Transverse colon (tissue), 4 donors: ENCODE results near the gene SERINC1. TPM values are rescaled to one million over a fixed set of nuclear protein-coding genes. Genes with fewer than 3 reads are reported as not detected.

Experiments used
- DNase-seq: peaks from one replicate; pipeline ENCODE4 v3.0.0-alpha.2; 2019
- H3K27ac ChIP-seq, 4 donors: fragments of 200-600 bp; sonication (generic); 2 replicates each; pipeline ENCODE4 v1.5.1; 2016 to 2018; ENCODE audit warnings: inconsistent platforms in 4 of 4
- H3K27me3 ChIP-seq: fragments of 200-600 bp; sonication (generic); 2 replicates; pipeline ENCODE4 v1.5.1; 2017; ENCODE audit warnings: inconsistent platforms
- H3K36me3 ChIP-seq, 4 donors: fragments of 200-600 bp; sonication (generic); 2 replicates each; pipeline ENCODE4 v1.5.1; 2017 to 2019; ENCODE audit warnings: inconsistent platforms in 4 of 4
- H3K4me1 ChIP-seq, 4 donors: fragments of 200-600 bp; sonication (generic); 2 replicates each; pipeline ENCODE4 v1.5.1; 2017 to 2020; ENCODE audit warnings: inconsistent platforms in 4 of 4
- H3K4me3 ChIP-seq, 4 donors: fragments of 200-600 bp; sonication (generic); 1 replicate in 1 of 4; 2 replicates in 3 of 4; pipeline versions ENCODE4 v1.5.1 to v1.6.1; 2017 to 2019; ENCODE audit warnings: inconsistent platforms in 4 of 4
- H3K9me3 ChIP-seq, 2 donors: fragments of 200-600 bp; sonication (generic); 2 replicates each; pipeline ENCODE4 v1.5.1; 2017 to 2019; ENCODE audit warnings: inconsistent platforms in 2 of 2
- CTCF ChIP-seq, 5 experiments: fragments of 200-600 bp in 3 of 5; fragments of 450-650 bp in 2 of 5; sonication (generic) in 3 of 5; IDR thresholded peaks; 1 replicate in 2 of 5; 2 replicates in 3 of 5; pipeline ENCODE4 v1.5.1; 2016 to 2017; ENCODE audit warnings: antibody characterized with exemption in 5 of 5, inconsistent platforms in 3 of 5, mild to moderate bottlenecking in 2 of 5, moderate library complexity in 1 of 5
- EP300 ChIP-seq: sonication (generic); formaldehyde crosslinking; IDR thresholded peaks from one replicate; pipeline ENCODE4 v1.6.1; 2017; ENCODE audit warnings: antibody characterized with exemption, low read depth
- POLR2A ChIP-seq: fragments of 450-650 bp; IDR thresholded peaks from one replicate; pipeline ENCODE4 v1.6.1; 2016; ENCODE audit warnings: antibody characterized with exemption, mild to moderate bottlenecking, moderate library complexity
- POLR2AphosphoS5 ChIP-seq, 3 donors: sonication (generic); formaldehyde crosslinking; IDR thresholded peaks; one replicate each; pipeline ENCODE4 v1.6.1; 2016; ENCODE audit warnings: antibody characterized with exemption in 3 of 3
- WGBS, 2 donors: methylation state at CpG; one replicate each; pipeline ENCODE4 v1.1.5; 2018; ENCODE audit warnings: low coverage in 1 of 2; 5-methylcytosine and 5-hydroxymethylcytosine counted together
- in situ Hi-C, 4 donors: fragments of 200-750 bp; cut with MboI; loops; one replicate each; pipeline versions ENCODE4 v1.15.0 to v1.15.1; 2017; ENCODE audit warnings: low sequenced_read_pairs in 3 of 4, low pct_ligation_motif_present in 1 of 4, low pct_unique_long_range_greater_than_20kb in 1 of 4
- intact Hi-C: fragments of 100-400 bp; cut with DNase I; formaldehyde crosslinking; loops from one replicate; pipeline ENCODE4 v1.15.1; 2023; ENCODE audit warnings: low total_unique reads
- total RNA-seq, 4 donors: library from RNA; depleted of rRNA; stranded (reverse); fragments of >200 nt; gene quantifications; one replicate each; pipeline ENCODE4 v1.1.0, GENCODE V29; 2016

The SERINC1 gene
- total RNA-seq, 4 donors from 2014 or later = 32.6 to 138 (median 87.0) TPM

- no peak for DNase-seq
- H3K4me3 ChIP-seq = no peak overlapping the region
- in situ Hi-C loops (no loop called here), intact Hi-C loops (loop anchor here (5.0 kb wide), 1 partner anchor 64 kb away; the partner anchor contains the start of gene SERINC1)
- H3K27ac ChIP-seq = no peak overlapping the region
- H3K9me3 ChIP-seq = no peaks in the 10 kb centered on the region
- 85 to 95% methylated on average over 1 of the region's 1 CpG for WGBS, 2 donors
- no peaks in the 10 kb centered on the region for H3K36me3 ChIP-seq
- no peak for TF ChIP-seq POLR2AphosphoS5 (IDR thresholded peaks at IDR 0.05)
- no peak for TF ChIP-seq CTCF (IDR thresholded peaks at IDR 0.05)
- no peak for TF ChIP-seq POLR2A
- no peak for TF ChIP-seq EP300
- H3K4me1 ChIP-seq = no peaks in the 10 kb centered on the region
- H3K27me3 ChIP-seq = no peaks in the 10 kb centered on the region
Observed at GRCh38 chr6:122408240-122408639, 63.4 kb downstream of the SERINC1 start.

GRCh38 chr6:122407712-122408111, 63.9 kb downstream of the SERINC1 start:
- intact Hi-C loops (loop anchor here (5.0 kb wide), 1 partner anchor 65 kb away; the partner anchor contains the start of gene SERINC1), in situ Hi-C loops (no loop called here)
- 73 to 100% methylated on average over 3 to 4 of the region's 4 CpGs for WGBS, 2 donors

GRCh38 chr6:122406187-122406586, 65.4 kb downstream of the SERINC1 start:
- Histone ChIP-seq H3K4me1 (peaks cover 0 to 5% (median 2%) of the 10 kb centered on the region in 4 donors), H3K36me3 (no peaks in the 10 kb centered on the region), H3K4me3 (no peak overlapping the region), H3K27me3 (no peaks in the 10 kb centered on the region), H3K9me3 (no peaks in the 10 kb centered on the region), H3K27ac (no peak overlapping the region)
- TF ChIP-seq CTCF (IDR thresholded peaks at IDR 0.05) (no peak), POLR2A (no peak), EP300 (no peak), POLR2AphosphoS5 (IDR thresholded peaks at IDR 0.05) (no peak)
- WGBS, 2 donors = 88 to 90% methylated on average over 1 of the region's 1 CpG
- intact Hi-C loops (loop anchor here (5.0 kb wide), 1 partner anchor 66 kb away; the partner anchor contains the start of gene SERINC1), in situ Hi-C loops (no loop called here)
- no peak for DNase-seq

More at GRCh38 chr6:122407712-122408111, 63.9 kb downstream of the SERINC1 start:
- no peaks in the 10 kb centered on the region for H3K36me3 ChIP-seq
- H3K27me3 ChIP-seq = no peaks in the 10 kb centered on the region
- TF ChIP-seq POLR2AphosphoS5 (IDR thresholded peaks at IDR 0.05) (no peak), EP300 (no peak), CTCF (IDR thresholded peaks at IDR 0.05) (no peak), POLR2A (no peak)
- H3K4me1 ChIP-seq = no peaks in the 10 kb centered on the region
- no peak overlapping the region for H3K4me3 ChIP-seq
- H3K27ac ChIP-seq = no peak overlapping the region
- no peak for DNase-seq
- H3K9me3 ChIP-seq = no peaks in the 10 kb centered on the region

- in situ Hi-C loops = no loop called here
- intact Hi-C loops = loop anchor here (5.0 kb wide), 1 partner anchor 67 kb away; the partner anchor contains the start of gene SERINC1
Observed at GRCh38 chr6:122405417-122405816, 66.2 kb downstream of the SERINC1 start.

More at GRCh38 chr6:122405417-122405816, 66.2 kb downstream of the SERINC1 start:
- TF ChIP-seq EP300 (no peak), POLR2A (no peak), CTCF (IDR thresholded peaks at IDR 0.05) (no peak), POLR2AphosphoS5 (IDR thresholded peaks at IDR 0.05) (no peak)
- H3K27me3 ChIP-seq = no peaks in the 10 kb centered on the region
- no peaks in the 10 kb centered on the region for H3K9me3 ChIP-seq
- no peak overlapping the region for H3K27ac ChIP-seq
- H3K4me1 ChIP-seq = peaks cover 0 to 13% (median 10%) of the 10 kb centered on the region in 4 donors
- no peak for DNase-seq
- H3K4me3 ChIP-seq = no peak overlapping the region
- H3K36me3 ChIP-seq = no peaks in the 10 kb centered on the region
- WGBS, 2 donors = 71 to 91% methylated on average over 1 of the region's 1 CpG
